ENCODE data around the gene SLC30A2. TPM values are rescaled to one million over a fixed set of nuclear protein-coding genes. Genes with fewer than 3 reads are reported as not detected.

Gene SLC30A2
- total RNA-seq, 1 donor from 2014 or later: 20.6 TPM

DNA sequence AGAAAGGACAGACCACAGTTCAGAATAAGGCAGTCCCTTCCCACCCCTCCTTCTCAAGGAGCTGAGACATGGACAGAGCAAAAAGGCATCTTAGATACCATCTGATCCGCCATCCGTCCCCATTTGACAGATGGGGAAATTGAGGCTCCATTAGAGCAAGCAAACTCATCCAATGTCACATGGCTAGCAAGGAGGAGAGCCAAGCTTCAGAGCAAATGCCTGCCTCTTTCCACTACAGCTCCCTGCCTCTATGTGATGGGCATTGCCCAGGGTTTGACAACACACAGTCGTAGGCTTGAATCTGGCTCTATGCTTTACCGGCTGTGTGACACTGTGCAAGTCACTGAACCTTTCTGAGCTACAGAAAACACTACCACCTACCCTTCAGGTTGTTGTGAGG lies 3.9 kb downstream of the SLC30A2 start:
- DNase-seq (ENCODE audit: low spot score): no peak

DNA sequence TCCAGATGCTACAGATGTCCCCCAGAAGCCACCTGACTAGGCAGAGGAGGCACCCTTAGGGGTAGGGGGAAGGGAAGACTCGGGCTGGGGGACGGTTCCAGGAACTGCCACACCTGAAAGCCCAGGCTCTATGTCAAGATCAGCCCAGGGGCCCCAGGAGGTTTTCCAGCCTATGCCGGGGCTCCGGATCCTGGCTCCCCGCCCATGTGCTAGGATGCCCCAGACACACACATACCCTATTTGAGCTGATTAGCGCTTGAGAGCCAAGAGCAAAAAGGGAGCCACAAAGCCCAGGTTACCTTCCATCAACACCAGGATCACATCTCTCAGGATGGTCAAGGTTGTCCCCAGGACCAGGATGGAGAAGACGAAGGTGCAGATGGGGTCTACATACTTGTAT lies 4.5 kb downstream of the SLC30A2 start:
- DNase-seq (ENCODE audit: low spot score): no peak

DNA sequence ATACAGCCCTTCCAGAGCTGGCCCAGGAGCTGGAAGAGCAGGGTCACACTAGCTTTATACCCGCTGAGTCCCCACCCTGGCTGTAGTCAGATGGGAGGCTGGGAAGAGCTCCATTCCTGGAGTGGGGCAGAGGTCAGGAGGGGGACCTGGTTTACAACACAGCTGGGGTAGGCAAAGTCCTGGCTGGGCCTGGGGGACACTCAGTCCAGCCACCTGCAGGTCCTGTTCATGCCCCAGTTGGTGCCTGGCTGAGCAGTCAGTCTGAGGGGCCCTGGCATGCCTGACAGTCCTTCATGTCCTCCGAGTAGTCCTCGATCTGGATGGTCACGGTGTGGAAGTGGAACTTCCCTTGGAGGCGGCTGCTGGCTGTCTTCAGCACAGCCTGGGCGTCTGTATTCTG lies 7.0 kb downstream of the SLC30A2 start:
- DNase-seq (ENCODE audit: low spot score): no peak

DNA sequence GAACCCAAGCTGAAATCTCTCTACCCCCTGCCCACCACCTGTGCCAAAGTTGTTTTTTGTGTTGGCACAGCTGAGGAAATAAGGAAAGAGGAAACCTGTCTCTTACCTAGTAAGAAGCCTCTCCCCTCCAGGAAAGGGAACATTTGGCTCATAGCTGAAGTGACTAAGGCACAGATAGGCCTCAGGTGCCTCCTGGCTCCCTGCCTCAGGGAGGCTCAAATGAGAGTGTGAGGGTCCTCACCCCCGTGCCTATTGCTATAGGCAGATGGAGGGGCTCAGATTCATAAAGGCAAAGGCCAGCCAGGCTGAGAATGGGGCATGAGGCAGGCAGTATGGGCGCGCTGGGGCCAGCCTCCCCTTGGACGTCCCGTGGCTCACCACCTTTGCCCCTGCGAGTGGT lies 7.4 kb downstream of the SLC30A2 start:
- no peak for DNase-seq (ENCODE audit: low spot score)

DNA sequence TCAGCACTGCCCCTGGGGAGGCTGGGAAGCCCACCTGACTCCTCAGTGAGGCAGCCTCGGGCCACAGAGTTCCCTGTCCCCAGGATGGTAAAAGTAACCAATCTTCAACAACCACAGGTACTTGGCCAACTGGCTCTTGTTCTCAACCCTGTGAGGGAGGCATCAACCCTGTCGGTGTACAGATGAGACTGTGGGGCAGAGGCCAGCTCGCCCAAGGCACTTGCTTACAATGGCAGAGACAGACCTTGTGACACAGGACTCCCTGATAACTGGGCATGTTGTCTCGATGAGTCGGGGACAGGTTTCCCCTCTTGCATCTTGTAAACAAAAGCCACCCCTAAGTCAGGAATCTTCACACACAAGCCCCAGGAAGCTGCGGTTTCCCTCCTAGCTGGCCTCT lies 8.0 kb downstream of the SLC30A2 start:
- DNase-seq (ENCODE audit: low spot score): no peak

DNA sequence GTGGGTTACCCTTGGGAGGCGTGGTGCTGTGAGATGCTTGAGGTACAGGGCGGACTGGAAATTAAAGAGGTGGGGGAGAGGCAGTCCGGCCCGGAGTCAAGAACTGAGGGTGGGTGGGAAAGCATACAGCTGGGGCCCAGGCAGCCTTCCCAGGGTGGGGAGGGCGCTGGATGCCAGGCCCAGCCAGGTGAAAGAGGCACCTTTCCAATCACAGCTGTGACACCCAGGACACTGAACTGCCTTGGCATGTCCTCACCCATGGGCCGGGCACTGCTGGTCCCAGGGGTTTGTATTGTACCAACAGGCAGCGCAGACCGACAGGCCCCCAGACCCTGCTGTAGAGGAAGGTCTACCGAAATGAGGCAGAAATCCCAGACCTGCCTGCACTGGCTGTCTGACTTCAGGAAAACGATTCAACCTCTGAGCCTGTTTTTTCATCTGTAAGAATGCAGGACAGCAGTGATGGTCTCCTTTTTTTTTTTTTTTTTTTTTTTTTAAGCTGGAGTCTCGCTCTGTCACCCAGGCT lies 9.1 kb downstream of the SLC30A2 start:
- DNase-seq (ENCODE audit: low spot score): no peak

DNA sequence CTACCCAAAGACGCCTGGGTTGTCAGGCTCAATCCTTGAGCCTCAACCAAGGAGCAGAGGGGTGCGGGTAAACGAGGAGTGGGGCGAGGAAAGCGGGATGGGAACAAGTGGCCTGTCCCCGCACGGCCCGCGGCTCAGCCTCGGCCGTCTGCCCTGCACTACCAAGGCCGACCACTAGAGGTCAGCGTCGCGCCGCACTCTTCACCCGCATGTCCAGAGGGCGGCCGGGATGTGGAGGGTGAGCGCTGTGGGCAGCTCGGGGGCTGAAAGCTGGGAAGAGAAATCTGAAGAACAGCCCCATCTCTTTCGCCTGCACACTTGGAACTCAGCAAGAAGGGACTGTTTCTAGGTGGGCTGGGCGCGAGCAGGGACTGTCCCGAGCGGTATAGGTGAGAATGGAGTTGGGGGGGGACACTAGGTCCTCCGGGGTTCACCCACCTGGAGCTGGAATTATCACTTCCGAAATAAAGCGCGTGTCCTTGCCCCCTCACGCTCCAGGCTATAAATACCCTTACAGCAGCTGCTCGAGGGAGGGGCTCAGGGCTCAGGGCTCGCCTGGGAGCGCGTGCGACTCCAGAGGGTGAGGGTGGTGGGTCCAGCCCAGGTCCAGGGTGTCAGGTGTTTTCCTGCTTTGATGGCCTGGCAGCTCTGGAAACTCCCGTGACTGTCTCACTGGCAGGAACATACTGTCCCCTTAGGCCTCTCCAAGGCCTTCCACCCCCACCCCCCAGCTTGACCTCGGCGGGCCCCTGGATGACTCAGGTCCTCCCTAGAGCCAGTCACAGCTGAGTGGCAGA lies 9.8 kb downstream of the SLC30A2 start:
- peak; percentile 87 for DNase-seq (ENCODE audit: low spot score)

DNA sequence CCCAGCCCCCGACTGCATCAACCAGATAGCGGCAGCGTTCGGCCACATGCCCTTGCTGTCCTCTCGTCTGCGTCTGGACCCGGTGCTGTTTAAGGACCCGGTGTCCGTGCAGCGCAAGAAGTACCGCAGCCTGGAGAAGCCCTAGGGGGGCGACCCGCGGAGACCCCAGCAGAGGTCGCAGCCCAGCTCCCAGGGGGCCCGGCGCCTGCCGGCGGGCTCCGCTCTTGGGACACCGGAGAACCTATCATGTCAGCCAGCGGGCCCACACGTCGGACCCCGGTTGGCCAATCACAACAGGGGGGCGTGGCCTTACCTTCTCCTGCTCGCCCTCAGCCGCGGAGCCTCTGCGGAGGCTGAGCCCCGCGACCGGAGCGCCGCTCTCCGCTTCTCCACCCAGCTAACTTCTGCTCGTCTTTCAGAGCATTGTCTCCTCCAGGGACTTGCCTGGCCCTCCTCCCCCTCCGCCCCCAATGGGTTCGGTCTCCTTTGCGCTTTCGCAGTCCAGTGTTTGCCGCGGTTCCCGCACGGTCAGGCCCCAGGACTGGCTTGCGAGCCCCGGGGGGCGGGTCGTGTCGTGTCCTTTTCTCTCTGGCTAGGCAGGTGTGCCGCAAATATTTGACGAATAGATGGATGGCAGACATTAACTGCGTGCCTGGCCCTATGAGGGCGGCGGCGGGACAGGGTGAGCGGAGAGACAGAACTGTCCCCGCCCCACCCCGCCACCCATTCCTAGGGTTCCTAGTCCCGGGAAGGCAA lies 10.5 kb downstream of the SLC30A2 start:
- DNase-seq (ENCODE audit: low spot score): peak; percentile 94

DNA sequence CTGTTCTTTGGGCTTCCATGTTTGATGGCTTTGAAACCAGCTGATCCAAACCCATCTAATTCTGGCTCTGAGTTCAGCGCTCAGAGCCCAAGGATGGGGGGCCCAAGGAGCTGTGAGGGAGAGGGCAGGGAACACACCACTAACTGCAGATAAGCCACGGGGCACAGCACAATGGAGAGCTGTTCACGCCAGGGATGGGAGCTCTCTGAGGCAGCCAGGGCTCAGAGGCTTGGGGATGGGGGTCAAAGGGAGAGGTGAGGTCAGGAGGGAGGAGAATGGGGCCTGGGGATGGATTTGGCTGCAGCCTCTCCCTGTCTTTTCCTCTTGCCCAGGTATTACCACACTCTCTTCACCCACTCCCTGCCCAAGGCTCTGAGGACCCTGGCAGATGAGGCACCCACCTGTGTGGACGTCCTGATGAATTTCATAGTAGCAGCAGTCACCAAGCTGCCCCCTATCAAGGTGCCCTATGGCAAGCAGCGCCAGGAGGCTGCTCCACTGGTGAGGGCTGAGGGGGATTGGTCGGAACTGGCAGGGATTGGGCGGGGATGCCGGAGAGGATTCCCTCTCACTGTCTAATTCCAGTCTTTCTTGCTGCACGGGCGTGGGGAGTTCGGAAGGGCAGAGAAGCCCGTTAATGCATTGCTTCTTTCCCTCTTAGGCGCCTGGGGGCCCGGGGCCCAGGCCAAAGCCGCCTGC lies 11.3 kb downstream of the SLC30A2 start:
- DNase-seq (ENCODE audit: low spot score): no peak

DNA sequence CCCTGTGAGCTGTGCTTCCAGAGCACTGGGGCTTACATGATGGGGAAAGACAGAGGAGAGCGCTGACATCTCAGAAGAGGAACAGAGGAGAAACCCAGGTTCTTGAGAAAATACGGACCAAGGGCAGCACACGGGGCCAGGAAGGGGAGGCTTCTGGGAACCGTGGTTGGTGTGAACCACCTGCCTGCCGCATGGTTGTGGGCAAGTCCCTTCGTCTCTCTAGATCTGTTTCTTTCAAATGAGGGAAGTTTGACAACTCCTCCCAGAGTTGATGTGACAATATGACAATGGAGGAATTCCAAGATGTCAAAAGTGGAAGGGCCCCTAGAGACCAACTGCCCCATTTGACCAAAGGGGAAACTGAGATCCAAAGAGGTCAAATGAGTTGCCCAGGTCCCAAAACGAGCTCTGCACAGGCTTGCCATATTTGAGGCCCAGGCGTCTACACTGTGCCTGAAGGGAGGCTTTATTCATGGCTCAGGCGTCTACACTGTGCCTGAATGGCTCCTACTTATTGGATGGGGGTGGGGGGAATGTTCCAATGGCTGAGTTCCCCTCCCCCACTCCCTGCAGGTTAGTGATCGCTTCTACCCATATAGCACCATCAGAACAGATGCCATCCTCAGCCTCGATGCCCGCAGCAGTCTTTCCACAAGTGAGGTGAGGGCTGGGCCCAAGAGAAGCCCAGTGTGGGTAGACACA lies 13.1 kb downstream of the SLC30A2 start:
- DNase-seq (ENCODE audit: low spot score): no peak

DNA sequence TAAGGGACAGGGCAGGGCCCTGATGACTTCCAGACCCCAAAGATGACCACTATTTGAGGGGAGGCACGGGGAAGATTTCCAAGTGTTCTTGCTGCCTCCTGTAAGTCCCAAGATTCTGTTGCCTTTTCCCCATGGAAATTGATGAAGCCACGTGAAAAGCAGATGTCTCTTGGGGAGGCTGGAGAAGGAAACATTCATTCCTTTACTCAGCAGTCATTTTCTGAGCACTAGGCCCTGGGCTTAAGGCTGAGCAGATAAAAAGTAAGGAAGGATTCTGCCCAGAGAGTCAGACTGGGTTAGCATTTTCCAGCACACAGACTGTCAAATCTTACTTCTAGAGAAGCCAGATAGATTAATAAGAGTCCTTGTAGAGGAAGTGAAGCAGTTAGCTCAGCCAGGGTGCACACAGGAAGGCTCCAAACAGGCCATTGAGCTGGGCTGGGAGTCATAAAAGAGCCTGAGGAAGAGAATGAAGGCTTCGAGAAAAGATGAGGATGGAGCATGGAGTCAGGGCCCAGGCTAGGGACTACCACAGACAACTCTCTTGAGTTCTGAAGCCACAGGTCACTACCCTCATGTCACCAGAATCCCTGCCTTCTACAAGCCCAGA lies 14.2 kb downstream of the SLC30A2 start:
- DNase-seq (ENCODE audit: low spot score): no peak

DNA sequence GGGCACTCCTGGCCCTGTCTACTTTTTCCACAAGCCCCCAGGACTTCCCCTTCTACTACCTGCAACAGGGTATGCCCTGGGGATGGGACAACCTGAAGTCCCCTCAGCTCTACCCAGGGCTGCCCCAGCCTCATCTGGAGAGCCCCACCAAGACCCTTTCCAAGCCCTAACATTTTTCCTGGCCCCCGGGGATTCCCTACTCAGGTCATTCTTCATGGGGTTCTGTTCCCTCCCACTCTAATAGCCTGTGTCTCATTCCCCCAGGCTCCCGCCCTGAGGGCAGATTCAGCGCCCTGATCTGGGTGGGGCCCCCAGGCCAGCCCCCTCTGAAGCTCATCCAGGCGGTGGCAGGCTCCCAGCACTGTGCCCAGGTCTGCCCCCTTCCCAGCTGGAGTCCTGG lies 14.7 kb downstream of the SLC30A2 start:
- no peak for DNase-seq (ENCODE audit: low spot score)

DNA sequence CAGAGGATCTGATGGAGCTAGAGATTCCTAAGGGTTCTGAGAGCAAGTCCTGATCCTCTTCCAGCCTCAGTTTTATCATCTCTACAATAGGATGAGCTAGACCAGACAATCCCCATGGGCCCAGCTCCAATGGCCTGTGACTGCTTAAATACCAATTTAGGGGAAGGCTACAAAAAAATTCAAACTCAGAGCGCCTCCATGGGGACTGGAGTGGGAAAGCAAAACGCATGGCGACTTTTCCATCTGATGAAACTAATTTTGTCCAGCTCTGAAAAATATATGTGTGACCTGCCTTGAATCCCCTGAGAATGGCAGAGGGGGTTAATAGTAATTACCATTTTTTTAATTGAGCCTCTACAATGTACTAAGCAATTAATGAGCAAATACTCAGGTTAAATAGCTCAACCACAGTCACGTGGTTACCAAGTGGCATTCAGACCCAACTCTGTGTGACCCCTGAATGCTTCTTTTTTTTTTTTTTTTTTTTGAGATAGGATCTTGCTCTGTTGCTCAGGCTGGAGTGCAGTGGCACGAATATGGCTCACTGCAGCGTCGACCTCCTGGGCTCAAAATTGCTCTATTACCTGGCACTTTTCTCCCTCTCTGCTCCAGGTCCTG lies 15.9 kb downstream of the SLC30A2 start:
- no peak for DNase-seq (ENCODE audit: low spot score)

DNA sequence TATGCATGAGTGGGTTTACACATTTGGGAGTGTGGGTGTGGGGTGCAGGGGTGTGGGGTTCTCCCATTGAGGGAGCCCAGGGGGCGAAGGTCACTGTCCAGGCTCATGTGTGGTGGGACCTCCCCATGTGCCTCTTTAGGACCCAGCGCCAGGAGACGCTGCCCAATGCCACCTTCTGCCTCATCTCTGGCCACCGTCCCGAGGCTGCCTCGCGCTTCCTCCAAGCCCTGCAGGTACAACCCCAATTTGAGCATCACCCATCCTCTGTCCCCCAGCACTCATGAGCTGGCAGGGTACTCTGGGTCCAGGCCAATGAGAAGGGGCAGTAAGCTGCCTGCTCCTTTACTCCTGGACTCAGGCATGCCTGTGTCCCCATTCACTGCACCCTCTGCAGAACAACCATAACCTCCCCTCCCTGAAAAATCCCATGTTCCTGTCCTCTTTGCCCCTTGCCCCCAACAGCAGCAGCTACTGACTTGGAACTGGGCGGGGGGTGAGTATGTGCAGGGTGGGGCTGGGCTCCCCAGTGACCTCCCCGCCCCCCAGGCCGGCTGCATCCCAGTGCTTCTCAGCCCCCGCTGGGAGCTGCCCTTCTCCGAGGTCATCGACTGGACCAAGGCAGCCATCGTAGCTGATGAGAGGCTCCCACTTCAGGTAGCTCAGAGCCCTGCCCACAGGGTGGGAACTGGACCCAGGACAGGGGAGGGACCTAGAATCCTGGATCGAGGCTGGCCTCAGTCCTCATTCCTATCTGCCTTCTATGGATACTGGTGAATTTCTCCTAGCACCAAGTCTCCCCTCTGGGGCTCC lies 16.7 kb downstream of the SLC30A2 start:
- DNase-seq (ENCODE audit: low spot score): no peak

DNA sequence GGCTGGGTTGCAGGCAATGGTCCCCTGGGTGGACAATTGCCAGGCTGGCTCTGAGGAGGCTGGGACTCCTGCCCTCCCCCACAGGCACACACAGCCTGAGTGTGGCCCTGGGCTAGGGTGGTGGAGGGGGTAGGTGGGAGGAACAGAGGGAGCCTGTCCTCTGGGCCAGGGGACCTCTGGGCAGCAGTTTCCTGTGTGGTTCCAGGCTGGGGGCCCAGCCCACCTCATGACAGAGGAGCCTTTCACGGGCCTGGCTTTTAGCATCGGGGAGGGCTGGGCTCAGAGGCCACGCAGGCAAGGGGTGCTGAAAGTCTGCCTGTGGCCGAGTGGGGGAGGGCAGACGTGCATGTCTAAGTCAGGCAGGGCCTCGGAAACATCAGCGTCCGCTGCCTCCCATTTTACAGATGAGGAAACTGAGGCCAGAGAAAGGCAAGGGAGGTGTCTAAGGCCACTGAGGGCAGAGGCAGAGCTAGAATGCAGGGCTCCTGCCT lies 17.4 kb downstream of the SLC30A2 start:
- no peak for DNase-seq (ENCODE audit: low spot score)

DNA sequence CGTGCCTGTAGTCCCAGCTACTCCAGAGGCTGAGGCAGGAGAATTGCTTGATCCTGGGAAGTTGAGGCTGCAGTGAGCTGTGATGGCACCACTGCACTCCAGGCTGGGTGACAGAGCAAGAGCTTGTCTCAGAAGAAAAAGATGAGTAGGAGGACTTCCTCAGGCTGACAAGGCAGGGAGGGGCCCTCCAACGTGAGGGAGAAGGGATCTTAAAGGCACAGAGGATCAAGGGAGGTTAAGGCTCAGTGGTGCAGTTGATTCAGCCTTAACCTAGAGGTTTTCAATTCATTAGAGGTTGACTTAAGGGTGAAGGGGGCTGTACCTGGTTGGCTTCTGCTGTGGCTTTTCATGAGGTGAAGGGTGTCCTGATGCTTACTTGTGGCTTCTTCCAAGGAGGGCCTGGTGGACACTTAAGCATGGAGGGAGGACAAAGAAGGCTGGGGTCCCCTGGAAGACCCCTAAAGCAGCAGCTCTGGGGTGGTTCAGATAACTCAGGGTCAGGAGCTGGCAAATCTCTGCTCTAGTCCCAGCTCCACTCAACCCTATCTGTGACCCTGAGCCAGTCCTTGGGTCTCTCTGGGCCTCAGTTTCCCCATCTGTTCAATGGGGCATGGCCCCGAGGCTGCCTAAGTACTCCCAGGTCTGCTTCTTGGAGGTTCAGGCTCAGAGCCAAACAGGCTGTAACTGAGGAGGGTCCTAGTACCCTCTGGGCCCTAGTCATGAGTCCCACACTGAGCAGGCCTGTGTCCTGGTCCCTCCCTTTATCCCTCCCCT lies 18.0 kb downstream of the SLC30A2 start:
- no peak for DNase-seq (ENCODE audit: low spot score)

DNA sequence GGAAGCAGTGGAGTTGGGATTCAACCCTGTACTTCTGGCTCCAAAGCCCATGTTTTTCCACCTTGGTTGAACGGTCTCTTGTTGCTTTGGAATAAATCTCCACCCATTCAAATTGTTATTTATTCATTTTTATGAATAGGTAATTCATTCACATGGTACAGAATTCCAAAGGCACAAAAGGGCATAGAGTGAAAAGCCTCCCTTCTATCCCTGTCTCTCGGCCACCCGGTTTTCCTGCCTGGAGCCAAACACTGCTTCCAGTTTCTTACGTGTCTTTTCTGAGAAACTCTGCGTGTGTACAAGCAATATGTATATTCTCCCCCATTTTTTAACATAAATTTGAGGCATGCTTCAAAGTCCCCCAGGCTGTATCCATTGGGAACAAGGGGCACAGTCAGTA lies 20.4 kb downstream of the SLC30A2 start:
- no peak for DNase-seq (ENCODE audit: low spot score)

DNA sequence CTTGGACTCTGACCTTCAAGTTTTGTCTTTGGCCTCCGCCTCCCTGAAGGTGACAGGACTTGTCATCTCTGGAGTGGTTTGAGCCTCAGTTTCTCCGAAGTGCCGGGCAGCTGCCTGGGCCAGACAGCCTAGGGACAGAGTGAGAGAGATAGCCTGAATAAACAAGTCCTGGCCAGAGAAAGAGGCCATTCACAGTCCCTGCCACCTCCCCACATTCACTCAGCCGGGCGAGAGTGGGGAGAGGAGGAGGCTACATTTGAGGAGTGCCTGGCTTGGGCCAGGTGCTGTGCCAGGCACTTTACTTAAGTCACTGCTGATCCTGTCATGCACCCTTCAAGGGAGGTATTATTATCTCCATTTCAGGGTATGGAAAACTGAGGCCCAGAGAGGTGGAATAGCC lies 20.9 kb downstream of the SLC30A2 start:
- DNase-seq (ENCODE audit: low spot score): no peak

DNA sequence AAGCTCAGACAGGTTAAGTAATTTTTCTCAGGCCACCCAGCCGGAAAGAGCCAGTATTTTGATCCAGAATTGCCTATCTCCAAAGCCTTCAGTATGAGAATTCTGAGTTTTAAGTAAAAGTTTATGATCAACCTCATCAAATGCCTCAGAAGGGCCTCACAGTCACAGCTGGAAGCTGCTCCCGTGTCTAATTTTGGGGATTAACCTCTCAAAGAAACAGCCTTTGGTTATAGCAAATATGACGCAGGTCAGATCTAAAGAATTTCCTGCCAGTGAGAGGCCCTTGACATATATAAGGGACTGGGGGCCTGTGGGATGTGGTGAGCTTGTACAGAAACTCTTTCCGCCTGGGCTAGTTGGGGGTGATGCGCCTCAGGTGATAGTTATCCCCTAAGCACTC lies 22.1 kb downstream of the SLC30A2 start:
- no peak for DNase-seq (ENCODE audit: low spot score)

All from ureter (tissue), 1 donor.